Mesodermal cell (in vitro differentiated cells): ENCODE measurements around the gene GPRIN2.
"Not testable (repeated sequence)": the region's sequence is repeated elsewhere in the genome, so short reads cannot be mapped to it uniquely, and the experiment has no call there.

ENCODE experiments used
- H3K27ac ChIP-seq: 2 replicates; pipeline ENCODE4 v1.7.0; 2013; ENCODE audit warnings: mild to moderate bottlenecking, low read depth, low read length, moderate library complexity; ENCODE audit not compliant: severe bottlenecking
- H3K36me3 ChIP-seq: 2 replicates; pipeline ENCODE4 v1.7.1; 2013; ENCODE audit warnings: mild to moderate bottlenecking, low read length, moderate library complexity; ENCODE audit not compliant: control insufficient read depth, insufficient read depth
- H3K4me1 ChIP-seq: one replicate; pipeline ENCODE4 v1.7.1; 2013; ENCODE audit warnings: mild to moderate bottlenecking, low read length; ENCODE audit not compliant: insufficient read depth, control insufficient read depth, poor library complexity, severe bottlenecking
- H3K4me3 ChIP-seq: 2 replicates; pipeline ENCODE4 v1.7.0; 2013; ENCODE audit warnings: low read length, control low read depth, mild to moderate bottlenecking; ENCODE audit not compliant: insufficient read depth, poor library complexity, severe bottlenecking; ENCODE audit errors: extremely low read depth
- H3K9me3 ChIP-seq: 2 replicates; pipeline ENCODE4 v1.7.1; 2013; ENCODE audit warnings: mild to moderate bottlenecking, low read length, moderate library complexity; ENCODE audit not compliant: control insufficient read depth
- whole genome bisulfite sequencing, 2 experiments: methylation state at CpG; one replicate each; pipeline ENCODE4 v1.1.5; 2013; ENCODE audit warnings: missing lambda C conversion rate in 2 of 2; ENCODE audit not compliant: insufficient coverage in 2 of 2; 5-methylcytosine and 5-hydroxymethylcytosine counted together

GPRIN2 gene

GRCh38 chr10:46565591-46566332 is 9.3 kb upstream of the GPRIN2 start:
- not testable (repeated sequence) for H3K36me3 ChIP-seq, H3K4me3 ChIP-seq, H3K9me3 ChIP-seq, H3K27ac ChIP-seq, H3K4me1 ChIP-seq
- 22 to 25% methylated on average over 3 of the region's 6 CpGs for WGBS, 2 experiments

DNA sequence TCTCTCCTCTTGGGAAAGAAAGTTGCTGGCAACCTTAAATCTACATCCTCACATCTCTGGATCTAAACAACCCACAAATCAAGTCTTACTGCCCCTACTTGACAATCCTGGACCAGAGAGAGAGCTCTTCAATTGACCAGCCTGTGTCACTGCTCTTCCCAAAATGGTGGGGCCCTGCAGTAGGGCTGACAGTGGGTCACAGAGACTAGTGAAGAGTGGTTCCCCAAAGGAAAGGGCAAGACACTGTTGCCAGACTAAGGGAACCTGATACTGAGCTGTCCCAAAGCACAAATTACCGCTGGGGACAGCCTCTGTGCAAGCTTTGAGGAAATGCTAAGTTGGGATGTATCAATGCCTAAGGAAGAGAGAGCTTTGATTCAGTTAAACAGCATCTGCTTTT is 4.5 kb upstream of the GPRIN2 start:
- Histone ChIP-seq H3K4me3 (no peak overlapping the region), H3K4me1 (peaks cover under 1% of the 10 kb centered on the region), H3K36me3 (no peaks in the 10 kb centered on the region), H3K27ac (no peak overlapping the region), H3K9me3 (no peaks in the 10 kb centered on the region)
- 50 to 68% methylated on average over 1 of the region's 1 CpG for WGBS, 2 experiments

- Histone ChIP-seq H3K9me3 (no peaks in the 10 kb centered on the region), H3K4me3 (no peak overlapping the region), H3K4me1 (peaks cover 7% of the 10 kb centered on the region), H3K36me3 (no peaks in the 10 kb centered on the region), H3K27ac (no peak overlapping the region)
- WGBS, 2 experiments: 69 to 82% methylated on average over 5 of the region's 5 CpGs
Measured at GRCh38 chr10:46560381-46560780, 3.9 kb upstream of the GPRIN2 start.

DNA sequence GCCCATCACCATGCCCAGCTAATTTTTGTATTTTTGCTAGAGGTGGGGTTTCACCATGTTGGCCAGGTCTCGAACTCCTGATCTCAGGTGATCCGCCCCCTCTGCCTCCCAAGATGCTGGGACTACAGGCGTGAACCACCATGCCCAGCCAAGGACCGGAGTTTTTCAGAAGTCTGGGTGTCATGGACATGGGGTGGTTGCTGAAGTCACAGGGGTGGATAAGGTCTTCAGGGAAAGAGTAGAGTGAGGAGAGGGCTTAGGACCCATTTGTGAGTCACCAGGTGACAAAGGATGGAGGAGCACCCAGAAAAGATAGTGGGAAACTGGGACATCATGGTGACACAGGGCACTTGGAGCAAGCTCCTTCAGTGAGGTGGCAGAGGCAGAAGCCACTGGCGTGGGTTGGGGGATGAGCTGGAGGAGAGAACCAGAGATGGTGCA is 2.8 kb upstream of the GPRIN2 start:
- WGBS, 2 experiments: 91 to 92% methylated on average over 5 of the region's 5 CpGs
- Histone ChIP-seq H3K4me1 (peaks cover 9% of the 10 kb centered on the region), H3K9me3 (no peaks in the 10 kb centered on the region), H3K36me3 (no peaks in the 10 kb centered on the region), H3K27ac (no peak overlapping the region), H3K4me3 (no peak overlapping the region)

DNA sequence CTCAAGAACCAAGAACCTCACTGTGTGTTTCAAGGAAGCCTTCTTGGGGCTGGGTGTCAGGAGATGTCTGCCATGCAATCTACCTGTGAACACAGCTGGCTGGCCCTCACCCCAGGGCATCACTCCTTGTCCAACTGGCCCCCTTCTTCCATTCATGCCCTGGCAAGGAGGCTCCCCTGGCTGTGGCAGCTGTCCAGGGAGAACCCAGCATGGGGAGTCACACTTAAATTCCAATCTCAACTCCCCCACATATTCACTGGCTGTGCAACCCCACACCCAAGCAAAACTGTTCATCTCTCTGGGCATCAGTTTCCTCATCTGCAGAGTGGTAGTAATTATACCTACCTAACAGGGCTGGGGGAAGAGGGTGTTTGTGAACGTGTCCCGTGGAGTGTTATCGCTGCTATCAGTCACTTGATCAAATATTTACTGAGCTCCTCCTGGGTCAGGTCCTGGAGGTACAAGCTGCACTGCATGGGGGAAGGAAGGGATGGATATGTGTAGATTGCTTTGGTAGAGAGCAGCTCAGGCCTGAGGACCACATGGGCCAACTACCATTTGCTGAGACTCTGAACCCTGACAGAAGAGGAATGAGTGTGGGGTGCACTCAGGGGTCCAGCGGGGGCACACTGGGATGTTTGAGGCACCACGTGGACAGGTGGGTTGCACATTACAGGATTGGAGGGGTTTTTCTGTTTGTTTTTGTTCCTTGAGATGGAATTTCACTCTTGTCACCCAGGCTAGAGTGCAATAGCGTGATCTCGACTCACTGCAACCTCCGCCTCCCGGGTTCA is 2.1 kb upstream of the GPRIN2 start:
- Histone ChIP-seq H3K9me3 (no peaks in the 10 kb centered on the region), H3K27ac (no peak overlapping the region), H3K4me3 (no peak overlapping the region), H3K4me1 (peaks cover 9% of the 10 kb centered on the region), H3K36me3 (no peaks in the 10 kb centered on the region)
- 85 to 87% methylated on average over 7 to 9 of the region's 9 CpGs for WGBS, 2 experiments

- Histone ChIP-seq H3K36me3 (no peaks in the 10 kb centered on the region), H3K4me3 (no peak overlapping the region), H3K9me3 (no peaks in the 10 kb centered on the region), H3K4me1 (peaks cover 9% of the 10 kb centered on the region), H3K27ac (no peak overlapping the region)
- WGBS, 2 experiments: 60% methylated on average over 1 of the region's 1 CpG; no CpG with 5 or more reads in 1 of the 2 experiments
Measured at GRCh38 chr10:46558122-46558391, 1.6 kb upstream of the GPRIN2 start.

DNA sequence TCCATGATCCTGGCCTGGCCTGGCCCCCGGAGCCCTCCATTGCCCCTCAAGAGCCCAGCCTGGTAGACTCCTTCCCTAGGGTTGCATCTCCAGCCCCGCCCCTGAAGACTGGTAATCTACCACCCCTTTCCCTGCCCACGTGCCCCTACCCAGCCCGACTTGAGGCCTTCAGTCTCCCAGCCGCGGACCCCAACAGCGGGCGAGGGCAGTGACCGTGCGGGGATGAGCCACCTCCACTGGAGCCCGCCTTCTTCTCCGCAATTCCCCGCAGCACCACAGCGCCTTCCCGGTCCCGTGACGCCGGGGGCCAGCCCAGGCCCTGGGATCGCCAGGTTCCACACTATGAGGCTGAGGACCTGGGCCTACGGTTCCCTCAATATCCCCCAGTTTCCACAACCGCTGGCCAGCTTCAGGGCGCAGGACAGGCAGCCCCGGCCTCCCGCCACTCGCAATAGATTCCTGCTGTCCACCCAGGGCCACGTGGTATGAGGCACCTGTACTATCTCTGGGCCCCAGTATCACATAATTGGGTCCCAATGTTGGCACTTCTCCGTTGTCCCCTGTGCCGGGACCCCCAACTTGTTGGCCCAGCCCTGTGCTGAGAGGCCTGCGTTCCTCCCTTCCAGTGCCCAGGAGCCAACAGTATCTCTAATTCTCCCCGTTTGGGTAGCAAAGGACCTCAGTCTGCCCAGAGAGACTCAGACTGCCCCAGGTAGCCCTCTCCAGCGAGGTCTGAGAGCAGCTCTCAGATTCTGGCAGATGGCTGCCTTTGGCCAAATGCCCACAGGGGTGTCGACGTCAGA is 1.1 kb upstream of the GPRIN2 start:
- WGBS, 2 experiments: 90 to 93% methylated on average over 33 of the region's 33 CpGs
- H3K36me3 ChIP-seq: no peaks in the 10 kb centered on the region
- no peak overlapping the region for H3K4me3 ChIP-seq
- peaks cover 9% of the 10 kb centered on the region for H3K4me1 ChIP-seq
- no peak overlapping the region for H3K27ac ChIP-seq
- no peaks in the 10 kb centered on the region for H3K9me3 ChIP-seq

DNA sequence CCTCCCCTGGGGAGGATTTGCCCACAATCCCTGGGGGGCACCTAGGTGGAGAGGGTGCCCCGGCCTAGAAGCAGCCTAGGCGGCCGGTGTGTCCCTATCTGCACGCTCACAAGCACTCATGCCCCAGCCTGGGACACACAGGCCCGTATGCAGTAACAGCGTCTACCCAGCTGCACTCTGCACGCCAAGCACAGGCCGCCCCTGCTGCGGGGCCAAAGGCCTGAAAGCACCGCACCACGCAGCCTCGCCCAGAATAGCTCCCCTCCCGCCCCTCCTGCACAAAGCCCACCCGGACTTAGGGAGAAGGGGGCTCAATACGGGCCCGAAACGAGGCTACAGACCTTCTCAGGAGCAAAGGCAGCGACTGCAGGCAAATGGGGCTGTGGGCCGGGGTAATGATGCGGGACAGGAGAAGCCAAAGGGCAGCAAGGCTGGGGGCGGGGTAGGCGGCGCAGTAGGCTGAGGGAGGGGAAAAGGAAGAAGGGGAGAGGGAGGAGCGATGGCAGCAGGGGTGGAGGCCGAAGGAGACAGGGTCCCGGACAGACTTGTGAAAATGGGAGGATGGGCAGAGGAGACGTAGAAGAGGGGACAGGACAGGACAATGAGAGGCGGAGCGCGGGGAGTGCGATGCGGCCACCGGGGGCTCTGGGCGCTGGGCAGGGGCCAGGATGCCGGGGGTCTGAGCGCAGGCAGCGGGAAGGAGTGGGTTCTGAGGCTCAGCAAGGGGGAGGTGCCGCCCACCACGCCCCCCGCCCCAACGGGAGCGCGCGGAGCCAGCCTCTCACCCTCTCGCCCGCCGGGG is 544 bp downstream of the GPRIN2 start:
- peak overlapping the region; percentile 54 for H3K4me3 ChIP-seq
- H3K4me1 ChIP-seq: peaks cover 9% of the 10 kb centered on the region
- no peak overlapping the region for H3K27ac ChIP-seq
- H3K36me3 ChIP-seq: no peaks in the 10 kb centered on the region
- H3K9me3 ChIP-seq: no peaks in the 10 kb centered on the region
- 12 to 14% methylated on average over 46 to 47 of the region's 47 CpGs for WGBS, 2 experiments

DNA sequence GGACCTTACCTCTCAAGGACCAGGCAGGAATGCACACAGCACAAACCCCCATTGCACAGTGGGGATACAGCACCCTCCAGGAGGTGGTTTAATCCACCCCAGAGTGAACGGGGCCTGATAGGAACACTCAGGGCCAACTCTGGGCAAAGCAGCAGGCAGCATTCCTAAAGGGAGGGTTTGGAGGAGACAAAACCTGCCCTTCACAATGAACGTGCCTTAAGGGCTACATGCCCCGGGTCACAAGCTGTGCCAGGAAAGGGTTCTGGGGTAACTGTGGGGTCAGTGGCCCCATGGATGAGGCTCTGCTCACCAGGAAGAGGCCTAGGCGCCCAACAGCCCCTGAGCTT is 1.1 kb downstream of the GPRIN2 start:
- Histone ChIP-seq H3K27ac (no peak overlapping the region), H3K4me1 (peaks cover 9% of the 10 kb centered on the region), H3K36me3 (no peaks in the 10 kb centered on the region), H3K4me3 (peak overlapping the region; percentile 54), H3K9me3 (no peaks in the 10 kb centered on the region)
- WGBS, 2 experiments: 57 to 74% methylated on average over 4 of the region's 4 CpGs

DNA sequence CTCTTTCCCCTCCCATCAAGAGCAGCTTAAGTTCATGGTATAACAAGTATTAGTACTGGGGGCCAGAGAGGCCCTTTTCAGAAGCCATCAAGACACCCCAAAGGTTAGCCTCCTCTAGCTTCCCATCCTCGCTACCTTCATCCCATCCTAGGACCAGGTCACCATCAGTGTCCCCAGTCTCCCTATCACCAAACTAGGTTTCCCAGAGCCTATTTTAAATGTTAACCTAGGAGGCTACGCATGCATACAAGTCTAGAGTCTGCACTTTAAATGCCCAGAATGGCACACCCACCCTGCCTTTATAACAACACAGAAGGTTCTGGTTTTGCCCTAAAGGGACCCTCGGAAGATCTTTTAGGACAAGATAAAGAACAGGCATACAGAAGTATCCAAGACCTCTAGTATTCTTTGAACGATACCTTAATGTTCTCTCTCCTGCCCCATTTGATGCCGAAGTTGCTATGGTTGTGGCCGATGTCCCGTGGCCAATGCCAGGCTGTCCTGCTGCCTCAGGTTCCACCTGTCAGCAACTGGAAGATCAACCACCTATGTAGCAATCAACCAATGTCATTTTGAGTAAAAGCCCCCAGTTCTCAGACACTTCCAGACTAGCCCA is 2.2 kb downstream of the GPRIN2 start:
- WGBS, 2 experiments: 84 to 85% methylated on average over 7 of the region's 7 CpGs
- H3K4me1 ChIP-seq: peaks cover 9% of the 10 kb centered on the region
- H3K4me3 ChIP-seq: no peak overlapping the region
- no peak overlapping the region for H3K27ac ChIP-seq
- H3K9me3 ChIP-seq: no peaks in the 10 kb centered on the region
- H3K36me3 ChIP-seq: no peaks in the 10 kb centered on the region
